ENCODE data around the gene IFI27L1.

IFI27L1 gene

DNA sequence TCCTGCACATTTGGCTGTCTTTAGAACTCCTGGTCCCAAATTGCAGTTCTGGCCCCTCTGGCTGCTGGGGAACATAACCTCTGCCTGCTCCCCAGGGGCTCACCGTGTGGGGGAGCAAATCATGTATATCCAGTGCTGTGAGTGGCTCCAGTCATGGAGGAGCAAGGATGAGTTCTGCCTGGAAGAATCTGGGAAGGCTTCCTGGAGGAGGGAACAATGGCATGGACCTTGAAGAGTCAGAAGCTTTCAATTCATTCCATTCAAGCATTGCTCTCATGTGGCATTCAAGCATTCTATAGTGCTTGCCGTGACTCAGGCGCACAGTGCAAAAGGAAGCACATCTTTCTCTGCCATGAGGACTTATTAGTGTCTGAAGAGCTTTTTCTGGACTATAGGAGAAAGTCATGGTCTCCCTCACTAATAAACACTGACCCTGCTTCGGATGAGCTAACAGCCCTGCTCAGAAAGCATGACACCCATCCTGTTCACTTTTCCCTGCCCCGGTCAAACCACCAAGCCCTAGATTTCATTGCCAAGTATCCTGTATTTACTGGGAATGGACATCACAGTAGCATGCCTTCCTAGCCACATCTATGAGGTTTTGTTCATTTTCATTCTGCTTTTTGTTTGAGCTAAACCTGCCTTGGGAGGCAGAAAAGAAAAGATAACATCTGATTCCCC is 32.9 kb downstream of the IFI27L1 start:
- DNase-seq (ENCODE audit: low spot score) = no peak

- no peak for DNase-seq (ENCODE audit: low spot score)
Measured at GRCh38 chr14:94114589-94115057, 33.5 kb downstream of the IFI27L1 start.

- peak; percentile 20 for DNase-seq (ENCODE audit: low spot score)
Measured at GRCh38 chr14:94115058-94115591, 34.0 kb downstream of the IFI27L1 start.

DNA sequence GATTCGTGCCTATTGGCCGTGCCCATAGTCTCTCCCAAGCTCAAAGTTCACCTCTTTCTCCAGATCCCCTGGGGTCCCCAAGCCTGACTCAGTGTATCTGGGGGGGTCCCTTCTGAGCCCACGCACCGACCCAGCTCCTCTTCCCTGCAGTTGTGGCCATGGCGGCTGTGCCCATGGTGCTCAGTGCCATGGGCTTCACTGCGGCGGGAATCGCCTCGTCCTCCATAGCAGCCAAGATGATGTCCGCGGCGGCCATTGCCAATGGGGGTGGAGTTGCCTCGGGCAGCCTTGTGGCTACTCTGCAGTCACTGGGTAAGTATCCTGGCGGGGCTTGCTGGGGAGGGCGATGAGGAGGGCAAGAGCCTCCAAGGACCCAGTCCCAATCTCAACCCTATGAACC is 34.5 kb downstream of the IFI27L1 start:
- no peak for DNase-seq (ENCODE audit: low spot score)

DNA sequence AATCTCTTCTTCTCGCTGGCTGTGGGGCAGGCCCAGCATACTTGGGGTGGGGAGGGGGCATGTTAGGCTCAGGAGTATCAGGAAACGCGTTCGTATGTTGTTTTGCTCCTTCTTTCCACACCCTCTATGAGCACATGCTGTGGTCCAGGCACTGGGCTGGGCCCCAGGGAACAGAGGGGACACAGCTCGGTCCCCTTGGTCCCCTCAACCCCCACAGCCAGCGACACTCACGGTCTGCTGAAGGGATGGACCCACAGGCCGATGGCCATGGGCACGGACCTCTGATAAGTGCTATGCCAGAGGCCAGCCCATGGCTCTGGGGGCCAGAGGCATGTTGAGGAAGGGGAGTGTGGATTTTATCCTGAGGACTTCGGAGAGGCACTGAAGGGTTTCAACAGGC is 35.6 kb downstream of the IFI27L1 start:
- no peak for DNase-seq (ENCODE audit: low spot score)

GRCh38 chr14:94117856-94118255 is 36.7 kb downstream of the IFI27L1 start:
- no peak for DNase-seq (ENCODE audit: low spot score)

GRCh38 chr14:94119071-94119470 is 38.0 kb downstream of the IFI27L1 start:
- DNase-seq (ENCODE audit: low spot score) = no peak

DNA sequence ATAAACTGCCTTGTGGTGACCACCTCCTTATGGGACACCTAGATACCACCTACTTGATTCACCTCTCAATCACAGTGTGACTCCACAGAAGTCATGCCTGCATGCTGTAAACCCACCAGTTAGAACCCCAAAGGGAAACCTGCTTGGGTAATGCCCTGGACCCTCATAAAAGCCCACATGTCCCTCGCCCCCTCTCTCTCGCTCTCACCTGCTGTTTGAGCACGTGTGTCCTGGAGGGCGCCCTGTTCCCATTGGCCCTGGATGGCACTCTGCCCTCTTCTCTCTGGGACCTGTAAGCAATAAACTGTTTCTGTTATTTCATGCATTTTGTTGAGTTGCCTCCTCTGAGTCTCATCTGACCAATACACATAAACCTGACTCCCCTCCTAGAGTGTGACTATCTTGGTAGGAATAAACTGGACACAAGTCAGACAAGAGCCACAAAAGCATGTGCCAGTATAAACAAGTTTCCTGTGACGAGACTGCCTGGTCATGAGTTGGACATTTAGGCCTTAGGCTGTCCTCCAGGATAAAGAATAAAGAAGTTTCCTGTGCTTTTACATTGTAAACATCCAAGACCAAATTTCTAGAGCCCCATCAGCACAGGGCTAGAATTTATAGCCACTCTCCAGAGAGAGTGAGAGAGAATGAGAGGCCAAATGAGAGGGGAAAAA is 39.7 kb downstream of the IFI27L1 start:
- no peak for DNase-seq (ENCODE audit: low spot score)

- DNase-seq (ENCODE audit: low spot score) = no peak
Measured at GRCh38 chr14:94121485-94121884, 40.4 kb downstream of the IFI27L1 start.

DNA sequence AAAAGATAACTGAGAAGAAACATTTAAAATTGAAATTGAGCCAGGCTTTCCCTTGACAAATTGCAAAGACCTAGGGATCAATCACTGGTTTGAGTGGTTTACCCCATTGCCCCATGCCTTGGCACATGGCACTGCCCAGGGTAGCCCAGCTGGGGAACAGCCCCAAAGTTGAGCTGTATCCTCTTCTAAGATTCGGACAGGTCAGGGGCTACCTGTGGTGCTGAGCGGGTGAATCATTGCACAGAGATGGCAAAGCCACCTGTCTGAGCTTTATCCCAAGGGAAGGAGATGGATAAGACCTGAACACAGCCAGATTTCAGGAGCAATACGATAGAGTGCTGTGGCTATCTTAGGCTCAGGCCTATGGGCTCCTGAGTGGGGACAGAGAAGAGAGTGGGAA is 41.3 kb downstream of the IFI27L1 start:
- DNase-seq (ENCODE audit: low spot score) = no peak

DNA sequence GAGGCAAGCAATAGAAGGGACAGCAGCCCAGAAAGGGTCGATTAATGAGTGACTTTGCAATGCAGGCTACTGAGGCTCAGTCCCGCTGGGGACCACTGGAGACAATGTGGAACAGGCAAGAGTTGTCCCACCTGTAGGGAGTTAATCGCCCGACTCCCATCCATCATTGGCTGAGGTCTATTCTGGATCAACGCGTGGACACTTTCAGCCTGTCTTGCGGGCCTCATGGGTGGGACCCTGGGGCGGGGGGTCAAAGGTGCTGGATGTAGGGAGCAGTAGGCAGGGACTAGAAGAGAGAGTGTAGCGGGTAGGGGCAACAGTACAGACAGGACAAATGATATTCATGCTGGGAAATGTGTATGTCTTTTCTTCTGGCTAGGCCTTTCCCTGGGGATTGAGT is 42.2 kb downstream of the IFI27L1 start:
- no peak for DNase-seq (ENCODE audit: low spot score)

GRCh38 chr14:94123868-94124267 is 42.8 kb downstream of the IFI27L1 start:
- DNase-seq (ENCODE audit: low spot score) = no peak

- DNase-seq (ENCODE audit: low spot score) = no peak
Measured at GRCh38 chr14:94124582-94125377, 43.7 kb downstream of the IFI27L1 start.

DNA sequence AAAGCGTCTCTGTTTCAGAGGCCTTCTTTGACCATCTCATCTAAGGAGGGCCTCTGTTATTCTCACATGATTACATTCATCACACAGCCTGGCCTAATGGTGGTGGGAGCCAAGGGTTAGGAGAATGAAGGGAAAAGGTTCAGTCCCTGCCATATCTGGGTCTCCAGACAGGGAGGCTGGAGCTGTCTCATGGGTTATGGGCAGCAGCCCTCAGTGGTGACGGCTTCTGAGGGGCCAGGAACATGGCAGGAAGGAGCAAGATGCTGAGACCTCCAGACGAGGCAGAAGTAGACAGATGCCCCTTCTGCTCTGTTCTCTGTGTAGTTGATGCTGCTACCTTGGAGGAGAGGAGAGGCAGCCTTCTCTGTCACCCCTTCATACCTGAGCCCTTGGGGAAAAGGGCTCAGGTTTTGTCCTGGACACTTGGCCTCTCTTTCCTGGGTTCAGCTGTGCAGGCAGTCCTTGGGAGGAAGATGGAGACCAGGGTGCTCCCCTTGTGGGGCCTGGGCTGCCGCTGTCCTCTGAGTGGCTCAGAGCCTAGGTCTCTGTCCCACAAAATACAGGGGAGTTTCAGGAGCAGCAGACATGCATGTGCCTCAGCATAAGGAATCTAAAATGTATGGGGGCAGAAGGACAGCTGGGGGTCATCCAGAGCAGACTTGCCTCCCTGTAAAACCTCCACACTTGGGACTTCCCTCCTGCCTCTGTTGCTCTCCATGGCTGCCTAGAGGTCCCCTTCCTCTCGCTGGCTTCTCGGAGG is 44.7 kb downstream of the IFI27L1 start:
- DNase-seq (ENCODE audit: low spot score) = no peak

- DNase-seq (ENCODE audit: low spot score) = no peak
Measured at GRCh38 chr14:94126419-94126677, 45.2 kb downstream of the IFI27L1 start.

DNA sequence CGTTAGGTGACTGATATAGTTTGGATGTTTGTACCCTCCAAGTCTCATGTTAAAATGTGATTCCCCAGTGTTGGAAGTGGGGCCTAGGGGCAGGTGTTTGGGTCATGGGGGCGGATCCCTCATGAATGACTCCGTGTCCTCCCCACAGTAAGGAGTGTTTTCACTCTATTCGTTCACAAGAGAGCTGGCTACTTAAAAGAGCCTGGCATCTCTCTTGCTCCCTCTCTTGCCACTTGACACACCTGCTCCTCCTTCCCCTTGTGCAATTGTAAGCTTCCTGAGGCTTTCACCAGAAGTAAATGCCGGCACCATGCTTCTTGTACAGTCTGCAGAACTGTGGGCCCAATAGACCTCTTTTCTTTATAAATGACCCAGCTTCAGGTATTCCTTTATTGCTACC is 45.7 kb downstream of the IFI27L1 start:
- no peak for DNase-seq (ENCODE audit: low spot score)

DNA sequence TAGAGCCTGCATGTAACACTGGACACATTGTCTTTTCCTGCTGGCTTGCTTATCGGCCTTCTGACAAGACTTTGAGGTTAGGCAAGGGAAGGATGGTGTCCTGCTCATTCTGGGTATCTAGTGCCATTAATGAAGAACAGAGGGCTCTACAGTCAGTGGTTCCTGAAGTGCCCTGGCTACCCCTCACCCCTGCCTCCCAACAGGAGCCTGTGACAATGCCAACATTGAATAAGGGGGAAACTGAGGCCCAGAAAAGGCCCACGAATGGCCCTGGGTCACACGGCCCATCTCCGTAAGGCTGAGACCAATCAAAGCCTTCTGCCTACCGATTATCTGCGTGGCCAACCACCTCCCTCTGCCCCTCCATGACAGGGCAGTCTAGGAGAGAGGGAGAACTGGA is 46.2 kb downstream of the IFI27L1 start:
- DNase-seq (ENCODE audit: low spot score) = no peak

GRCh38 chr14:94128216-94128839 is 47.2 kb downstream of the IFI27L1 start:
- DNase-seq (ENCODE audit: low spot score) = no peak

DNA sequence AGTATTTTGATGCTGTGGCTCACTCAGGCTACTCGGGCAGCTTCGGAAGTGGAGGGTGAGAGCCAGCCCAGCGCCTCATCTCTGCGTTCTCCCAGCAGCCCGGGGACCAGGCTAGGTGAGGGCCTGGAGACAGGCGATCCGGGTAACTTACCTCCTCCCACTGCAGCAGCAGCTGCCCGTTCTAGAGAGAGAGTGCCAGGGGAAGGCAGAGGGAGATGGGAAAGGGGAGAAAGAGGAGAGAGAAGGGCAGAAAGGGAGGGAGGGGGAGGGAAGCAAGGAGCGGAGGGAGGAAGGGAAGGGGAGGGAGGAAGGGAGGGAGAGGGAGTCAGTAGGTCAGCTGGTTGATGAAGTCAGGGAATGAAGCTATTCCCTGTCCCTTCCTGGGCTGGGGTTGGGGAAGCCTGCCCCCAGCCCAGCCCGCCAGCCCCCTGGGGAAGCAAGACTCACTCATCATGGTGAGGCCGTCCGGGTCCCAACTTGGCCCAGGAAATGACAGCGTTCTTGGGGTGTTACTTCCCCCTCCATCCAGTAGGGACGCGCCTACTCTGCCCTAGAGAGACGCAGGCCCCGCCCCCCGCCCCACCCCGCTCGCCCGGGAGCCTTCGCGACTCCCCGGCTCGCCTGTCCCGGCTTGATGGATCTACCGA is 48.1 kb downstream of the IFI27L1 start, which contains the start of gene IFI27L2:
IFI27L2 (minus strand) TSS at position 494 of the 647 bp plus-strand sequence; CDS start at position 454, 40 bp downstream.
- DNase-seq (ENCODE audit: low spot score) = peak; percentile 89

DNA sequence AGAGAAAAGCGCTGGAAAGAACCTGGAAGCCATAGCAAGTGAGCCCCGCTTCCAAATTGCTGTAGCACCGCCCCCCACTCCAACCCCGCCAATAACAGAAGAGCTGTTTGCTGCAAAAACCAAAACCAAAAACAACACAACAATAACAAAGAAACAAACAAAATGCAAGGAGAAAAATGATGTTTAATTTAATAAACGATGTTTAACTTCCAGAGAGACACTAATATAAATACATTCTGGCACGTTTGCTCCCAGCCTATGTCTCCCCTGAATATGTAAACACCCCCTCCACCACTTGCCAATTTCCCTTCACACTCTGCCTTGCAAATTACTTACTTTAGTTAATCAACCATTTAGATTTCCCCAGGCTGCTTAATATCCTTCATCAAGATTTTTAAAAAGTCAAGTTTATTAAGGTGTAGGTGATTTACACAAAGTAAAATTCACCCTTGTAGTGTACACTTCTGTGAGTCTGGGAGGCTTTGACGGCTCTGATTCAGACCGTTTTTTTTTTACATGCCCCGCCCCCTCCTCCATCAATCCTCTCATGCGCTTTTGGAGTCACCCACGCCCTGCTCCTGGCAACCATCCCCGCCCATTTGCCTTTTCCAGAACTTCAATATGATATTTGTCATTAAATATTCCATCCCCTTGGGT is 48.8 kb downstream of the IFI27L1 start:
- DNase-seq (ENCODE audit: low spot score) = peak; percentile 70
